Ascending aorta (tissue), 2 donors: ENCODE data around the gene TCF4. TPM values are rescaled to one million over a fixed set of nuclear protein-coding genes. Genes with fewer than 3 reads are reported as not detected.

Experiments used
- DNase-seq, 2 donors: peaks; one replicate each; pipeline ENCODE4 v3.0.0-alpha.2; 2019; ENCODE audit warnings: low spot score in 2 of 2
- H3K27ac ChIP-seq, 2 donors: fragments of 200-600 bp; sonication (generic); one replicate each; pipeline ENCODE4 v1.5.1; 2016 to 2017; ENCODE audit warnings: mild to moderate bottlenecking in 1 of 2
- H3K27me3 ChIP-seq: fragments of 200-600 bp; sonication (generic); one replicate; pipeline ENCODE4 v1.5.1; 2017
- H3K36me3 ChIP-seq, 2 donors: fragments of 200-600 bp; sonication (generic); one replicate each; pipeline ENCODE4 v1.5.1; 2016
- H3K4me1 ChIP-seq, 2 donors: fragments of 200-600 bp; sonication (generic); one replicate each; pipeline ENCODE4 v1.5.1; 2016 to 2017; ENCODE audit warnings: mild to moderate bottlenecking in 1 of 2
- H3K4me3 ChIP-seq, 2 donors: fragments of 200-600 bp; sonication (generic); one replicate each; pipeline ENCODE4 v1.5.1; 2016 to 2017; ENCODE audit warnings: mild to moderate bottlenecking in 1 of 2
- H3K9me3 ChIP-seq, 2 donors: fragments of 200-600 bp; sonication (generic); one replicate each; pipeline ENCODE4 v1.5.1; 2016
- intact Hi-C: fragments of 100-400 bp; cut with DNase I; formaldehyde crosslinking; loops from one replicate; pipeline ENCODE4 v1.15.1; 2023
- total RNA-seq: library from RNA; depleted of rRNA; stranded (reverse); fragments of >200 nt; gene quantifications from one replicate; pipeline ENCODE4 v1.1.0, GENCODE V29; 2016
- TF ChIP-seq, protein P1 (sequence below), 3 experiments: fragments of 200-600 bp in 2 of 3; fragments of 450-650 bp in 1 of 3; sonication (generic) in 2 of 3; IDR thresholded peaks; one replicate each; pipeline ENCODE4 v1.5.1; 2016 to 2019; ENCODE audit warnings: antibody characterized with exemption in 3 of 3, mild to moderate bottlenecking in 1 of 3, moderate library complexity in 1 of 3

TCF4 gene
- total RNA-seq, 1 donor from 2014 or later: 180 TPM

GRCh38 chr18:55577812-55578539 is 10.0 kb downstream of the TCF4 start:
- Histone ChIP-seq H3K4me1 (no peaks in the 10 kb centered on the region), H3K4me3 (no peak overlapping the region), H3K27me3 (no peaks in the 10 kb centered on the region), H3K27ac (no peak overlapping the region), H3K36me3 (no peaks in the 10 kb centered on the region), H3K9me3 (no peaks in the 10 kb centered on the region)
- TF ChIP-seq, protein P1, sequence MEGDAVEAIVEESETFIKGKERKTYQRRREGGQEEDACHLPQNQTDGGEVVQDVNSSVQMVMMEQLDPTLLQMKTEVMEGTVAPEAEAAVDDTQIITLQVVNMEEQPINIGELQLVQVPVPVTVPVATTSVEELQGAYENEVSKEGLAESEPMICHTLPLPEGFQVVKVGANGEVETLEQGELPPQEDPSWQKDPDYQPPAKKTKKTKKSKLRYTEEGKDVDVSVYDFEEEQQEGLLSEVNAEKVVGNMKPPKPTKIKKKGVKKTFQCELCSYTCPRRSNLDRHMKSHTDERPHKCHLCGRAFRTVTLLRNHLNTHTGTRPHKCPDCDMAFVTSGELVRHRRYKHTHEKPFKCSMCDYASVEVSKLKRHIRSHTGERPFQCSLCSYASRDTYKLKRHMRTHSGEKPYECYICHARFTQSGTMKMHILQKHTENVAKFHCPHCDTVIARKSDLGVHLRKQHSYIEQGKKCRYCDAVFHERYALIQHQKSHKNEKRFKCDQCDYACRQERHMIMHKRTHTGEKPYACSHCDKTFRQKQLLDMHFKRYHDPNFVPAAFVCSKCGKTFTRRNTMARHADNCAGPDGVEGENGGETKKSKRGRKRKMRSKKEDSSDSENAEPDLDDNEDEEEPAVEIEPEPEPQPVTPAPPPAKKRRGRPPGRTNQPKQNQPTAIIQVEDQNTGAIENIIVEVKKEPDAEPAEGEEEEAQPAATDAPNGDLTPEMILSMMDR (IDR thresholded peaks at IDR 0.05): no peak
- intact Hi-C loops: no loop called here
- DNase-seq: no peak

DNA sequence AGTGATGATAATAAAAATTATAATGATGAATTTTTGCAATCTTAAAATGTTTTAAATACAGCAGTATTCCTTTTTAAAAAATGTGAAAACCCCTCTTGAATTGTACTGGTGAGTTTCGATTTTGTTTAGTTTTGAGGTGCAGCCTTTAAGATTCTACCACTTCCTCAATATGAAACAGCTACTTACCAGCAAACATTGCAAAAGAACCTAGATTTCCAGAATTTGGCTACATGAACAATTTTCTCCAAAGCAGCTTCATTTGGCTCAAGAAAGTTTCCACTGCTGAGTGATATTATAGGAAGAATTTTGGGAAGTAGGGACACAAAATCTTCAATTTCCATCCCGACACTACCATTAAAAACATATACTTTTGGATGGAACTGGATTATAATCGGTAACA is 12.0 kb downstream of the TCF4 start:
- no peaks in the 10 kb centered on the region for H3K27me3 ChIP-seq
- H3K36me3 ChIP-seq: no peaks in the 10 kb centered on the region
- H3K4me3 ChIP-seq: no peak overlapping the region
- TF ChIP-seq, protein P1 (IDR thresholded peaks at IDR 0.05): no peak
- no peak overlapping the region for H3K27ac ChIP-seq
- H3K9me3 ChIP-seq: no peaks in the 10 kb centered on the region
- H3K4me1 ChIP-seq: no peaks in the 10 kb centered on the region
- DNase-seq: no peak
- intact Hi-C loops: no loop called here

DNA sequence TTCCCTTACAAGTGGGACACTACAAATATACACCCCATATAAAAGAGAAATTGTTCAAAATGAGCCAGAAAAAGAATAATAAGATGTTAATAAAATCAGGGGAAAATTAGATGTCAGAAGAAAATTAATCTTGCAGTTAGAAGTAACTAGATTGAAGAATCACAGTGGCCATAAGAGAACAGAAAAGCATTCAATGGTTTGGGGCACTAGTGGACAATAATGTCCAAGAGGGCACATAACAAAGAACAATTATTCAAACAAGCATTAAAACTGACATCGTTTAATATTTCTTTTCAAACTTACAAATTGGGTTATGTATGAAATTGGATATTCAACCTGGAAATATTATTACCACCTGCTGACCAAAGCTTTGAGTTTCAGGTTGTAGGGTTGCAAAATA is 12.9 kb downstream of the TCF4 start:
- no peaks in the 10 kb centered on the region for H3K4me1 ChIP-seq

DNA sequence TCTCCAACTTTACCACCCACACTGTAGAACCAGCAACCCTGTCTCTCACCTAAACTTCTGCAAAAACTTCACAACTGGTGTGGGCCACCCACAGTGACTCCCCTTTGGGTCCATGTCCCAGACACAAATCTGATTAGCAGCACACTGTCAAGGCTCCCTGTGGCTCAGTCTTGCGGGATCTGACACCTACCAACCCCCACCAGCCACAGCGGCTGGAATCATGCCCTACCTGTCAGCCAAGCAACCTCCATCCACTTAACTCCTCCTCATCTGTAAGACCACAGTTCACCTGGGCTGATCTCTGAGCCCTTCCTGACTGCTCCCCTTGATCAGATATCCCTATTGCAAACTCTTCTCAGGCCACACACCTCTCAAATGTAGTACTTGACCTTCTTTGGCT is 14.6 kb downstream of the TCF4 start:
- H3K27ac ChIP-seq: no peak overlapping the region
- DNase-seq: no peak
- TF ChIP-seq, protein P1 (IDR thresholded peaks at IDR 0.05): no peak
- no peak overlapping the region for H3K4me3 ChIP-seq
- H3K36me3 ChIP-seq: no peaks in the 10 kb centered on the region
- H3K4me1 ChIP-seq: no peaks in the 10 kb centered on the region
- no peaks in the 10 kb centered on the region for H3K27me3 ChIP-seq
- intact Hi-C loops: no loop called here
- no peaks in the 10 kb centered on the region for H3K9me3 ChIP-seq

More for the DNA sequence above, 12.9 kb downstream of the TCF4 start:
- Histone ChIP-seq H3K27me3 (no peaks in the 10 kb centered on the region), H3K27ac (no peak overlapping the region), H3K4me3 (no peak overlapping the region), H3K9me3 (no peaks in the 10 kb centered on the region), H3K36me3 (no peaks in the 10 kb centered on the region)
- DNase-seq: no peak
- TF ChIP-seq, protein P1 (IDR thresholded peaks at IDR 0.05): no peak
- intact Hi-C loops: no loop called here

- no peak overlapping the region for H3K27ac ChIP-seq
- TF ChIP-seq, protein P1 (IDR thresholded peaks at IDR 0.05): no peak
- H3K9me3 ChIP-seq: peaks cover 0 to 7% of the 10 kb centered on the region in 2 donors
- no peak overlapping the region for H3K4me3 ChIP-seq
- H3K4me1 ChIP-seq: no peaks in the 10 kb centered on the region
- DNase-seq: no peak
- no peaks in the 10 kb centered on the region for H3K27me3 ChIP-seq
- no peaks in the 10 kb centered on the region for H3K36me3 ChIP-seq
- intact Hi-C loops: no loop called here
Measured at GRCh38 chr18:55570966-55571365, 17.0 kb downstream of the TCF4 start.
